ENCODE measurements around the gene ZNF492. TPM values are rescaled to one million over a fixed set of nuclear protein-coding genes. Genes with fewer than 3 reads are reported as not detected.

ZNF492 gene
- total and polyA plus RNA-seq, 9 of the 15 experiments (the other 6 are each of a cell fraction or from before 2014, with no cell fraction given), result 0.01 to 0.22 (median 0.08) TPM; not detected in 1

- TF ChIP-seq TRIM25 (IDR thresholded peaks at IDR 0.05; ENCODE audit: borderline replicate concordance) (no peak), ZC3H8 (IDR thresholded peaks at IDR 0.05) (no peak), KDM4B (IDR thresholded peaks at IDR 0.05; ENCODE audit: borderline replicate concordance in 2 of 2, low read depth in 1 of 2) (no peak), HMG20B (CRISPR knock-in tag; IDR thresholded peaks at IDR 0.05) (no peak)
Measured at GRCh38 chr19:22619371-22619770, 14.8 kb upstream of the ZNF492 start (continued).

GRCh38 chr19:22619932-22620331, 14.2 kb upstream of the ZNF492 start:
- CTCF ChIA-PET (ENCODE audit: low intra/inter-chr PET ratio), result no interaction called here
- POLR2A ChIA-PET, result no interaction called here
- Histone ChIP-seq H3K79me2 (ENCODE audit: control insufficient read depth, insufficient read depth, low read length) (no peaks in the 10 kb centered on the region), H3K4me3 (no peak overlapping the region), H3K36me3 (ENCODE audit: control insufficient read depth, insufficient read depth, low read length) (no peaks in the 10 kb centered on the region), H2AFZ (ENCODE audit: low read depth, low read length) (no peak overlapping the region), H3K9ac (ENCODE audit: insufficient read depth in 1 of 2, low read depth in 2 of 2, low read length in 2 of 2) (no peak overlapping the region), H3K4me1 (replicated peaks in 1 of 2; ENCODE audit: control insufficient read depth in 2 of 2, insufficient read depth in 2 of 2, low read length in 2 of 2) (no peaks in the 10 kb centered on the region), H3K27me3 (ENCODE audit: control insufficient read depth in 2 of 2, insufficient read depth in 2 of 2, low read length in 2 of 2) (no peaks in the 10 kb centered on the region), H3K4me2 (ENCODE audit: insufficient read depth, low read length) (no peak overlapping the region), H3K9me1 (ENCODE audit: control insufficient read depth, insufficient read depth, low read length) (no peaks in the 10 kb centered on the region), H4K20me1 (replicated peaks; ENCODE audit: control insufficient read depth, insufficient read depth, low read length) (no peaks in the 10 kb centered on the region), H3K9me3 (replicated peaks; ENCODE audit: control insufficient read depth, insufficient read depth, low read depth, low read length) (no peaks in the 10 kb centered on the region), H3K27ac (ENCODE audit: extremely low read depth, low read depth, low read length) (no peak overlapping the region)
- FAIRE-seq (no peak), ATAC-seq (no peak), DNase-seq (ENCODE audit: extremely low read depth in 1 of 4, low spot score in 3 of 4) (no peak)
- intact Hi-C loops (cut with micrococcal nuclease), result no loop called here
- 0% methylated on average over 3 of the region's 3 CpGs for WGBS (ENCODE audit: insufficient coverage, low coverage, missing lambda C conversion rate)
- in situ Hi-C loops (cut with MboI), result no loop called here
- BruUV-seq (replicated peaks), result no TSS peak
- TF ChIP-seq SREBF1 (IDR thresholded peaks at IDR 0.05; ENCODE audit: borderline replicate concordance, low read depth, low read length) (no peak), KDM5B (IDR thresholded peaks at IDR 0.05; ENCODE audit: insufficient replicate concordance, low read depth, low read length) (no peak), KLF10 (CRISPR knock-in tag; IDR thresholded peaks at IDR 0.05) (no peak), PRDM10 (IDR thresholded peaks at IDR 0.05; ENCODE audit: partially characterized antibody) (no peak), BCLAF1 (IDR thresholded peaks at IDR 0.05; ENCODE audit: borderline replicate concordance in 1 of 2, control insufficient read depth in 1 of 2, low read depth in 2 of 2, low read length in 1 of 2) (no peak)

Measured in K562 (cell line).